Gastrocnemius medialis (tissue), 4 donors: Measurements from ENCODE around the gene NOS1AP.

ENCODE experiments used
- CTCF ChIP-seq, 5 experiments: fragments of 450-650 bp in 3 of 5; fragments of 200-600 bp in 2 of 5; sonication (generic) in 2 of 5; IDR thresholded peaks in 4 of 5; conservative IDR thresholded peaks in 1 of 5; 1 replicate in 4 of 5; 2 replicates in 1 of 5; pipeline ENCODE4 v1.5.1; 2016 to 2019; ENCODE audit warnings: antibody characterized with exemption in 5 of 5, mild to moderate bottlenecking in 3 of 5, moderate library complexity in 3 of 5
- POLR2A ChIP-seq, 2 donors: fragments of 450-650 bp; IDR thresholded peaks; one replicate each; pipeline ENCODE4 v1.6.1; 2017; ENCODE audit warnings: antibody characterized with exemption in 2 of 2, mild to moderate bottlenecking in 2 of 2, moderate library complexity in 2 of 2

GRCh38 chr1:162347281-162347680 is 277.8 kb downstream of the NOS1AP start:
- no peak for TF ChIP-seq CTCF (IDR thresholded peaks at IDR 0.05 in 4 of 5, conservative IDR thresholded peaks at IDR 0.05 in 1 of 5)
- no peak for TF ChIP-seq POLR2A (IDR thresholded peaks at IDR 0.05)
